NCI-H226 (cell line): ENCODE measurements around the gene SMIM17.
"Not testable (repeated sequence)": the region's sequence is repeated elsewhere in the genome, so short reads cannot be mapped to it uniquely, and the experiment has no call there.

ENCODE experiments used
- DNase-seq: peaks from one replicate; pipeline ENCODE4 v3.0.0-alpha.2; 2015

SMIM17 gene

GRCh38 chr19:56661248-56661647 lies 18.3 kb downstream of the SMIM17 start:
- no peak for DNase-seq

- no peak for DNase-seq
Observed at GRCh38 chr19:56663931-56664500, 21.1 kb downstream of the SMIM17 start.

GRCh38 chr19:56664511-56664910 lies 21.6 kb downstream of the SMIM17 start:
- no peak for DNase-seq

- DNase-seq: no peak
Observed at GRCh38 chr19:56667311-56667870, 24.4 kb downstream of the SMIM17 start.

GRCh38 chr19:56668676-56669075 lies 25.7 kb downstream of the SMIM17 start:
- no peak for DNase-seq

- no peak for DNase-seq
Observed at GRCh38 chr19:56670401-56670960, 27.5 kb downstream of the SMIM17 start.

- no peak for DNase-seq
Observed at GRCh38 chr19:56670961-56671612, 28.1 kb downstream of the SMIM17 start.

- DNase-seq: no peak
Observed at GRCh38 chr19:56671613-56671994, 28.6 kb downstream of the SMIM17 start, which contains the start of gene ZNF835. Gene ZNF835, minus strand, starts transcription at chr19:56671757. Its CDS starts 6,559 bp downstream, at chr19:56665198.

- not testable (repeated sequence) for DNase-seq
Observed at GRCh38 chr19:56672610-56673009, 29.7 kb downstream of the SMIM17 start.

- no peak for DNase-seq
Observed at GRCh38 chr19:56678205-56678604, 35.2 kb downstream of the SMIM17 start.

- DNase-seq: no peak
Observed at GRCh38 chr19:56681702-56682101, 38.7 kb downstream of the SMIM17 start.

GRCh38 chr19:56683116-56683515 lies 40.2 kb downstream of the SMIM17 start:
- no peak for DNase-seq

- DNase-seq: no peak
Observed at GRCh38 chr19:56687031-56687430, 44.1 kb downstream of the SMIM17 start.

- DNase-seq: no peak
Observed at GRCh38 chr19:56689198-56689597, 46.2 kb downstream of the SMIM17 start.

- no peak for DNase-seq
Observed at GRCh38 chr19:56690670-56691069, 47.7 kb downstream of the SMIM17 start.

- DNase-seq: no peak
Observed at GRCh38 chr19:56692206-56692895, 49.4 kb downstream of the SMIM17 start.

- DNase-seq: no peak
Observed at GRCh38 chr19:56699552-56699951, 56.6 kb downstream of the SMIM17 start.

- no peak for DNase-seq
Observed at GRCh38 chr19:56701895-56702294, 58.9 kb downstream of the SMIM17 start.

- DNase-seq: no peak
Observed at GRCh38 chr19:56705939-56706338, 63.0 kb downstream of the SMIM17 start.
